ENCODE data around the gene TTC28. TPM values are rescaled to one million over a fixed set of nuclear protein-coding genes. Genes with fewer than 3 reads are reported as not detected.

Gene TTC28
- total RNA-seq, 1 donor from 2014 or later, result 88.8 TPM

DNA sequence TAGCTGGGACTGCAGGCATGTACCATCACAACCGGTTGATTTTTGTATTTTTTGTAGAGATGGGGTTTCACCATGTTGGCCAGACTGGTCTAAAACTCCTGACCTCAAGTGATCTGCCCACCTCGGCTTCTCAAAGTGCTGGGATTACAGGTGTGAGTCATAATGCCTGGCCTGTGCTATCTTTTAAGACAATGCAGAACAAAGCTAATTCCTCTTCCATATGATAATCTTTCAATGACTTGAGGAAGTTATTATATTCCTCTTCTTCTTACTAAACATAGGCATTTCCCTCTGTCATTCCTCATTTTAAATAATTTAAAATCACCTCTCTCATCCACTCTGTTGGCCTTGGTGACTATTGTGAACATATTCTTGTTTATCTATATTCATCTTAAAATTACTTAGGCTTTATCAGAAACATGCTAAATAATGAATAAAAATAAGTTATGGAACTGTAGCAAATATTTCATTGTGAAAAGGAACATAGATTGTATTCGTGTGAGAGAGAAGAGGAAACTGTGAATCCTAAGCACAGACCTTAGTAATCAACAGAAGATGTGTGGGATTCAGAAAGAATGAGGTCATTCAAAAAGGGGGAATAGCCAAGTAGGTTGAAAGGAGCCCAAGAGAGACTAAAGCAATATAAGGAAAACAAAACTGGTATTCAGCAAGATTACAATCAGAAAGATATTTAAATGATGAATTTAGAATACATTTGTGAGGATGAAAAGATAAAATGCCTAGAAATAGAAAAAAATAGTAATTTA lies 269.4 kb downstream of the TTC28 start:
- DNase-seq (ENCODE audit: low spot score), result no peak

DNA sequence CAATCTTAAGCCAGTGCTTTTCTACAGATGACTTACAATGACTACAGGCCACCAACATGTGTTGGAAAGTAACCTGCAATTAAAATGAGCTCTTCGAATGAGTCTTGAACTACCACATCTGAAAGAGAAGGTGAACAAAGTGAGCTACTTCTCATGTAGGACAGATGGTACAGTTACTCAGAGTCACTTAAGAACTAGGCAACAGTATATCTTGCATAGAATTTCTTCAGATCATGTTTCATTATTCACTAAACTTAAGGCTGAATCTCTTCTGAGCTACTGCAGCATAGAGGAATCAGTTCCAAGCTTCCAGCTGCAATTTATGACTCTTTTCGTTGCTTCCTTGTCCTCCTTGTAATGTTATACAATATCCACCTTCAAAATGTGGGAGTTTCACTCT lies 270.9 kb downstream of the TTC28 start:
- DNase-seq (ENCODE audit: low spot score), result peak; percentile 63

DNA sequence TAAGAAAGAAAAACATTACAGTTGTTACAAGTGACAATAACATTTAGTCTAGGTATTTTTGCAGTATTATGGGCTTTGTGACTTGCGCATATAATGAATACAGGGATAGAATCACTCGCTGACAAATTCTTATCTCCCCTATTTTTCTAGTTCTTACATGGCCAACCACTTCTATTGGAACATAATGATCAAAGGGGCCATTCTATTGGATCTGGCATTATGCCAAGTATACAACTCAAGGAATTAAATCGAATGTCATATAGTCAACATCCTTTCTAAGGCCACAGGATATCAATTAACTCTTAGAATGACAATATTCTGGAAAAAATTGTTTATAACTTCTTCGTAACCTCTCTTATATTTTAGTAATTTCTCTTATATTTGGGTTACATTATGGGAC lies 272.0 kb downstream of the TTC28 start:
- no peak for DNase-seq (ENCODE audit: low spot score)

DNA sequence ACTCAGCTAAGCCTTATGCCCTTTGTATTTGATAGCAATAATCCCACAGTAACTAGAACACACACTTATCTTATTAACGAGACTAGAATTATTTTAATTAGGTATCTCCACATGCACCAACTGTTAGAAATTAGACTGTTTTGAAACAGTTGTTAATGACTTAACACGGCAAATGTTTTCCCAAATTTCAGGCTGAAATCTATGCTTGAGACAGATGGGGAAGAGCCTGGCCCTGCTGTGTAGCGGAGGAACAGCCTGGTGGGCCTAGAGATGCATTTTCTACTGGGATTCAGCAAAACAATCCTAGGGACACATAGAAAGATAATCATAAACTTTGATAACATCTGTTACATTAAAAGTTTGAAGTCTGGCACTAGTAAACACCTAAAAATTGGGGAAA lies 273.4 kb downstream of the TTC28 start:
- DNase-seq (ENCODE audit: low spot score), result no peak

DNA sequence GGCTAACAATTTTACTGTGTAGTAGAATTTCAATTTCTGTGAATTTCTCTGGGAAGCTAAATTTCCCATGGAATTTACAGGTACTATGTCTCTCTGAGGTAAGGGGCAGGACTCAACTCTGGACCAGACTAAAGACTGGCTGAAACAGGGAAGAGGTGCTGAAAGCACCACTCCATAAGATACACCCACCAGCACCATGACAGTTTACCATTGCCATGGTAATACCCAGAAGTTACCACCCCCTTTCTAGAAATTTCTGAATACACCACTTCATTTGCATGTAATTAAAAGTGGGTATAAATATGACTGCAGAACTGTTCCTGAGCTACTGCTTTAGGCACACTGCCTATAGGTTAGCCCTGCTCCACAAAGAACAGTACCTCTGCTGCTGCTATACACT lies 274.1 kb downstream of the TTC28 start:
- DNase-seq (ENCODE audit: low spot score), result no peak

DNA sequence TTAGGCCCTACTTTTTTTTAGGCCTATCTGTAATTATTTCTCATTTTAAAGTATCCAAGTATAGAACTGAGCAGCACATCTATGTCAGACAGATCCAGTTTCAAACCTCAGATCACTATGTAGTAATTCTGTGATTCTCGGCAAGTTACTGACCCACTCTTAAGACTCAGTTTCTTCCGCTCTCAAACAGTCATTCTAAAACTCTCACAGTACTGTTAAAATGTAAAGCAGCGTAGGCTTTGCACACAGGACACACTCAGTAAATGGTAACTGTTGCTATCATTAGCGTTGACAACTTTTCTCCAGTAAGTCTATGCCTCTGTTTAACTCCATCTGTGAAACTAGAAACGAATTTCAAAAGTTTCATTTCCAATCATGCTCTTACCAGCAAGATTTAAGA lies 277.1 kb downstream of the TTC28 start:
- no peak for DNase-seq (ENCODE audit: low spot score)

DNA sequence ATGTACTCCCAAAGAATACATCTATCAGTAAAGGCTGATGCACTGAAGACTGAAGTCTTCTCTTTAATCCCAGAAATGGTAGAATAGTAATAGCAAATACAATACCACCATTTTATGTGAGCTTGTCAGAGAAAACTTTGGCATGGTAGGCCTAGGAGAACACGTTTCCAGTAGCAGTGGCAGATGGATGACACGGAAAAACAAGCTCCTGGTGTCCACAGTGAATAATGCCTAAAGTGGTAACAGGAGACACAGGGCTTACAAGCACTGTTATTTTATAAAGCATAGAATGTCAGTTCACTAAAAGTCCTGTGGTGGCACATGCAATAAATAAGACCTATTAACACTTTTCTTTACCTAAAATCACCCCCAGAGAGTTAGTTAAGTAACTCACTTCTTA lies 277.6 kb downstream of the TTC28 start:
- DNase-seq (ENCODE audit: low spot score), result no peak

DNA sequence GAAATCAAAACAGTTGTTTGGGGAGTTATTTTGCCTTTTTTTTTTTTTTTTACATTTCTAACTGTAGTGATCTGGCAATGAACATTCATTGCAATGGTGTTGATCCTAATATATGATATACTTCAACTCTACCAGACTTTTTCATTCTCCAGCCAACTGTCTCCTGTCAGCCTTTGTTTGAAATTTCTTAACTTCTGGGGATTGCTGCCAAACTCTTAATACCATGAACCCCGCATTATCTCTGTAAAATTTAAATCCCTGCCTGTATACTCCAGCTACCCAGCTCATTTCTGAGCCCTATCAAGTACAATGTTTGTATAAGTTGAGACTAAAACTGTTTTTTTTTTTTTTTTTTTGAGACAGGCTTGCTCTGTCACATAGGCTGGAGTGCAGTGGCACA lies 280.7 kb downstream of the TTC28 start:
- peak; percentile 80 for DNase-seq (ENCODE audit: low spot score)

DNA sequence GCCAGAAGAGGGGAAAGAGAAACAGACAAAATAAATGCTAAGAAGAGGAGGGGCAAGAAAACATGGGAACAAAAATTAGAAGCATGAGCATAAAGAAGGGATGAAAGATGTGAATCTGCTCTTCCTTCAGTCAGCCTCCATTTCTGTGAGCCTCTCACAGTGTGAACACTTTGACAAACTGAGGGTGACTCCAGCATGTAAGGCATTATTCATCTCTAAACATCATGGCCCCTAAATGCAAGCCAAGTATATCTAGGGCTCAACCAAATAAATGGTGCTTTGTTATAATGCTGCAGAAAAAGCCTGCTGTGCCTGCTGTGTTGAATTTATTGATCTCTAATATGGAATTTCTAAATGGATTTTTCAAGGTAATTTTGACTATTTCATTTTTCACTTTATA lies 281.3 kb downstream of the TTC28 start:
- no peak for DNase-seq (ENCODE audit: low spot score)

DNA sequence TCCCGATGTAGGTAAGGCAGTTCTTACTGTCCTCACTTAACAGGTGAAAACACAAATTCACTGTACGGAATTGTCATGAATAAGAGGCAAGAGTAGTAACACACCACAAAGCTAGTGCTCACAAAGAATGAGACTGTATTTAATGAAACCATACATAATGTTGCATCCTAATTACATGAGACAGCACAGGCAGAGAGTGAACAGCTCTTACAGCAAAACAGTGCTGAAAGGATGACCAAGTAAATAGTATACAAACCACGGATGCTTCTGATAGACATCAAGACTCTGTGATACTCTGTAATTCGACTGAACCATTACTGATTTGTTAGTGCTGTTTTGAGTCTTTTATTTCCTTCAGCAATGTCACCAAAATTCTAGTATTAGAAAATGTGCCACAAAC lies 282.3 kb downstream of the TTC28 start:
- DNase-seq (ENCODE audit: low spot score), result no peak

DNA sequence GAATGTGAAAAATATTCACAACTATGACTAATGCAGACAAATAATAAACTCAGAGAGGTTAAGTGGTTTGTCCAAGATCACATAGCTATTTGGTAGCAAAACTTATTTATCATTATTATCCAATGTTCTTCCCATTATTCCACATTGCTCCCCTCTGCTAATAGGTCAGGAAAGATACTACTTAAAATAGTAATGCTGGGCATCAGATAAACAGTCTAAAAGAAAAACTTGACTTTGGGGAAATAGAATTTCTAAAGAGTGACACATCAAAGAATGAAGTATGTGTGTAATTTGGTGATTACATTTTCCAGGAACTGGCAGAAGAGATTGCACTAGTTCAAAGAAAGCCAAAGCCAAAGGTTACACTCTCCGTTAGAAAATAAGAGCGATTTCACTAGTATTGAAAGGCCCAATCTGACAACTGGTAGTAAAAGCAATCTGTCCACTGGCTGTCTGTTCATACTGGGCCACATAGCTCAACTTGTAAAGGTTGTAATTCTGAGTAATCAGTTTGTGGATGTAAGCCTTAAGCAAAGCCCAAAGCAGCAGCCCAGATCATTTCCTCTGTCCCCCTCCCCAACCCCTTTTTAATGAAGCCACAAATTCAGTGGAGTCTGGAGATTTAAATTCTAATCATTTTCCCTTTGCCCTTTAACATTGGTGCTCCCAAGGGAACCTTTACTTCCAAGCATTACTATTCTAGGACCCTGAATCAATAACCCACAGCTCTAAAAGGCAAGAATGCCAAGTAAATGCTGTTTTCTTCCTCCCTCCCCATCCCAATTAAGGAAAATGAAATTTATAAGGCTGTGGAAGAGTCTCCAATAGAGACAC lies 283.5 kb downstream of the TTC28 start:
- peak; percentile 60 for DNase-seq (ENCODE audit: low spot score)

DNA sequence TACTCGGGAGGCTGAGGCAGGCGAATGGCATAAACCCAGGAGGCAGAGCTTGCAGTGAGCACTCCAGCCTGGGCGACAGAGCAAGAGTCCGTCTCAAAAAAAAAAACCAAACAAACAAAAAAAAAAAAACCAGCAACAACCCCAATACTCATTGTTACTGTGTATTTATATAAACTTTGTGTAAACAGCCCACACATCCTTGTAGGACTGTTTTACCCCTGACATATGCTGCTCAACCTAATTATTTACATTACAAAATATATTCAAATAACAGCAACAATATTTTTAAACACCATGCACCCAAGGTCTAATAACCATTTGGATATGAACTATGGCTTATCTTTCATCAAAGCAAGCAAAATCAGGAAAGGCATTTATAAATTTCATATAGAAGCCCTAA lies 284.1 kb downstream of the TTC28 start:
- no peak for DNase-seq (ENCODE audit: low spot score)

DNA sequence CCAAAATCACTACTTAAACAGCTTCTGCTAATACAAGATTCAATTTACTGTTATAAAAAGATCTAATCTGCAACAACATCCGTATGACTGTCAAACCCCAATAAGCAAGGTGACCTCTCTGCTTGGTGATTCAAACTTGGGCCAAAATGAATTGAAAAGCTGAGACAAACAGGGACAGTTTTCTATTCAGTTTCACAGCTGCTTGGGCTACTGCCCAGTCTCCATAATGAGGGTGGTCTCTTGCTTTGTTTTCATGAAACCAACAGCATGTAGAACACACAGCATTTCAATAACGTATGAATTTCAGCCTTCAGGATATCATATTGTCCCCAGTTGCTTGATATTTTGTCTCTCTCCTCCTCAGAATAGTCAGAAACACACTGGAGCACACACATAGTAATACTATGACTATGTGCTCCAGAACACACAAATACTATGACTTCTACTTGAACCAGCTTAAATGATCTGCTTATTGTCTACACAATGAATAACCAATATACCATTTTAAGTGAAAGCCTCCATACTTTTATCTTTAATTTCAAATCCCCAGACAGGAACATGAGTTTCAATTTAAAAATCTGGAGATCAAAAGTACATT lies 285.0 kb downstream of the TTC28 start:
- no peak for DNase-seq (ENCODE audit: low spot score)

DNA sequence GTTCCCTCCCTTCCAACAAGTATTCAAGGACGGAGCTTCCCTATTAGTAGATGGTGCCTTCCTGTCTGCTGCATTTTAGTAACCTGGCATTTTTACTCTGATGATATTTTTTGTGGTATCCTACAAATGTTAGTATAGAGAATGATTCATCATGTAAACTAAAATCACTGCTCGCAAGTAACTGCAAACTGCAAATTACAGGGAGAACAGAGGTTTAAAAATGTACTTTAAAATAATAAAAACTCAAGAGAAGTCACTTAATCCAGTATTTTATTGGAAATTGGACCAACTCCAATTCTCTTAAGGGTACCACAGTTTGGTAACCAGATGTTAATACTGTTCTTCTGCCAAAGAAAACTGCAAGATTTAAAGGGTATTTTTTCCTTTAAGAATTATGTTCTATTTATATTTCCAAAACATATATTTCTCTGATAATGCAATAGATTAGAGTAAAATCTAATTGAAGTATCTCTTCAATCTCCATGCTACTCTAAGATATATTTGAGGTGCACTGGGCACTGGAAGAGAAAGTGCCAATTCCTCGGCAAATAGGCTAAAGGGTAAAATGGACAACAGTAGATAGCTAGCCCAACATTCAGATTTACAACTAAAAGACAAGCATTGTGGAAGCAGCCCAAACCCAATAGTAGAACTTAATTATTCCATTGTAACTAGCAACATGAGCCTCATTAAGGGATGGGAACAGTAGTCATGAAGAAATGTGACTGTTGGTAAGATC lies 298.0 kb downstream of the TTC28 start:
- DNase-seq (ENCODE audit: low spot score), result peak; percentile 39

DNA sequence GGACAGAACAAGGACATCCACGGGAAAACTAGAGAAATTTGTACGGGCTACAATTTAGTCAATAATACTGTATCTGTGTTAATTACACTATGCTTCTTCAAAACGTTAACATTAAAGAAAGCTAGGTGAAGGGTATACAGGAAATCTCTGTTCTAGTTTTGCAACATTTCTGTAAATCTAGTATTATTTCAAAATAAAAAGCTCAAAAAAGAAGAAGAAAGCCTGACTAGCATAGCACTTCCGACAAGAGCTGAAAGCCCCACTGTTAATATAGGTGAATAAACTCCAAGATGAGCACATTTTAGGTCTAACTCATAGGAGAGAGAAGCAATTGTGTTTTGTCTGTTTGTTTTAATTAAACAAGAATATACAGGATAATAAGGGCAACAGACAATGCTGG lies 299.7 kb downstream of the TTC28 start:
- DNase-seq (ENCODE audit: low spot score), result no peak

DNA sequence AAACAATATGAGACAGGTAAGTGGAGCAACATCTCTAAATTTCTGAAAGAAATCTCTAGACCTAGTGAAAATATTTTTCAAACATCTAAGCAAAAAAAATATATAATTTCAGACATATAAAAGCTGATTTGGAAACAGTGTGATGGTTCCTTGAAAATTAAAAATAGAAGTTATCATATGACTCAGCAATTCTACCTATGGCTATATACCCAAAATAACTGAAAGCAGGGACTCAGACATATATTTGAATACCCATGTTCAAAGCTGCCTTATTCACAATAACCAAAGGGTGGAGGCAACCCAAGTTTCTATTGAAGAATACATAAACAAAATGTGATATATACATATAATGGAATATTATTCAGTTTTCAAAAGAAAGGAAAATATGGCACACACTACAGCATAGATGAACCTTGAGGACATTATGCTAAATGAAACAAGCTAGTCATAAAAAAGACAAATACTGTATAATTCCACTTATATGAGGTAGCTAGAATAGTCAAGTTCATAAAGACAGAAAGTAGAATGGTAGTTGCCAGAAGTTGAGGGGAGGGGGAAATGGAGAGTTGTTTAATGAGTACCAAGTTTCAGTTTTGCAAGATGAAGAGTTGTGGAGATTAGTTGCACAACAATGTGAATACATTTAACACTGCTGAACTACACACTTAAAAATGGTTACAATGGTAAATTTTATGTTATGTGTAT lies 300.4 kb downstream of the TTC28 start:
- no peak for DNase-seq (ENCODE audit: low spot score)

DNA sequence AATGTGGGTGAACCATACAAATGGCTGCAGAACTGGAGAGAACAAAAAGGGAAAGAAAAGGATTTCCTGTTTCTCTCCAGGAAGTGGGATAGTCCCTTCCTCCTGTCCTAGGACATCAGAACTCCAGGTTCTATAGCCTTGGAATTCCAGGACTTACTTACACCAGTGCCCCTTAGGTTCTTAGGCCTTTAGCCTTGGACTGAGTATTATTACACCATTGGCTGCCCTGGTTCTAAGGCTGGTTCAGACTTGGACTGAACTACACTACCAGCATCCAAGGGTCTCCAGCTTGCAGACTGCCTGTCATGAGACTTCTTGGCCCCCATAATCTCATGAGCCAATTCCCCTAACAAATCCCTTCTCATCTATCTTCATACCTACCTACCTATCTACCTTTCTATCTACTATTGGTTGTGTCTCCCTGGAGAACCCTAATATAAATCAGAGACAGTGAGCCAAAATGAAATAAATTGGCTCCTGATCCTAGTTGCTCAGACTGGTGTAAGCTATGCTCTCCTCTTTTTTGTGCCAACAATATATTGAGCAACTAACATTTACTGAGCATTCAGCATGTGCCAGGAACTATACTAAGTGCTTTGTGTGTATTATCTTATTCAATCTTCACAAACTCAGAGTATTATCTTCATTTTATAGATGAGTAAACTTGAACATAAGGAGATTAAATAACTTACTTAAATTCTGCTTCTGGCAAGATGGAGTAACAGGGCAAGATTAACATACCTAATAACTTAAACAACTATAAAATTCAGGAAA lies 303.7 kb downstream of the TTC28 start:
- DNase-seq (ENCODE audit: low spot score), result peak; percentile 25

DNA sequence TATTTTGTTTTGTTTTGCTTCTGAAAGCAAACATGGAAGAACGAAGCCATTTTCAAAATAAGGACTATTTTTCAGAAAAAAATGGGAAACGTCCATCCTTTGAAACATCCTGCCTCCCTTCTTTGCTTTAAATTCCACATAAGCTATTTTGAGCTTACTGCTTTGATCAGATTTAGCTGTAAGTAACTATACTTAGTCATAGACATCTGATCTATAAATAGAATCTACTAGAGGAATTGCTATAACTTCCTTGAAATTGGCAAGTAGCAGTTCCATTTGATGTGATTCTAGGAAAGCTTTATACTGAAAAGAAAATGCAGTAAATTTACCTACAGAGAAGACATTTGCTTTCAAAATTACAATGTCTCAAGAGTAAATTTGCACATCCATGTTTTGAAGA lies 305.8 kb downstream of the TTC28 start:
- peak; percentile 85 for DNase-seq (ENCODE audit: low spot score)

DNA sequence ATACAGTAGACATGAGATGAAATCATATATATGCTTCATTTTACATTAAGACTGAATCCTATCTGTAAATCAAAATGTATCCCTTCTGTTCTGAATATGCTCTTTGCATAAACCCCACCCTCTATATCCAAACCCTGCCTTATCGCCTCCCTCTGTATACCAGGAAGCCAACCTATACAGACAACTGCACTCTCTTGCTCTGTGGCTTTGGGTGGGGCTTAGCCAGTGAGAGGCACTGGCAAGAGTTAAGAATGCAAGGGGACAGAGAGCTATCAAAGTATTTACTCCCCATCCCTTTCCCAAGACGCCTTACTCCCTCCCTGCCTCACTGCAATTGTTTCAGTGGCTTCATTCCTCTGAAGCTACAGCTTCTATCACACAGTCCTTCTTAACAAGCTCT lies 309.8 kb downstream of the TTC28 start:
- DNase-seq (ENCODE audit: low spot score), result no peak

DNA sequence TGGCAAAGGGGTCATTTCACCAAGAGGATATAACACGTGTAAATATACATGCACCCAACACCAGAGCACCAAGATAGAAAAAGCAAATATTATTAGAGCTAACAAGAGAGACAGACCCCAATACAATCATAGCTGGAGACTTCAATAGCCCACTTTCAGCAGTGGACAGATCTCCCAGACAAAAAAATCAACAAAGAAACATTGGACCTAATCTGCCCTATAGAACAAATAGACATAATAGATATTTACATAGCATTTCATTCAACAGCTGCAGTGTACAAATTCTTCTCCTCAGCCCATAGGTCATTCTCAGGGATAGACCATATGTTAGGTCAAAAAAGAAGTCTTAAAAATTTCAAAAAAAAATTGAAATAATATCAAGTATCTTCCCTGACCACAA lies 312.8 kb downstream of the TTC28 start:
- DNase-seq (ENCODE audit: low spot score), result no peak

DNA sequence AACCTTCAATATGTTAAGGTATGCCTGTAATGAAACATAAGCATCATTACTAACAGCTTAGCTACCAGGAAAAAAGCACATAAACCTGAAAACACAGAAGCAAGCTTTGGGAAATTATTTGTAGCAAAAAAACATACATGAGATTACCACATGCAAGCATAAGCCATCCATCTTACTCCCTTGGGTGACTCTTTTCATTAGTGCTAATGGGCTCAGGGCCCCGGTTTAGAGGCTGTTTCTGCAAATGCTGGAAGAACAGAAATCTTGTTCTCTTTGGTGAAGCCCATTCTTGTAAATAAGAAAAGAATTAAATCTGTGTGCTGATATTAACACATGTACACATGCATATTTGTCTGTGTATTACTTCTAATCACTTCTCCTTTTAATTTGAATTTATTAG lies 314.3 kb downstream of the TTC28 start:
- no peak for DNase-seq (ENCODE audit: low spot score)

Data from umbilical cord (tissue), 2 donors.